IMR-90 (cell line): Measurements from ENCODE around the gene CANT1. TPM values are rescaled to one million over a fixed set of nuclear protein-coding genes. Genes with fewer than 3 reads are reported as not detected.

Experiments
- ATAC-seq: fragments of 200-7000 bp; cut with Tn5 transposase; 2 replicates; pipeline ENCODE4 v1.9.1; 2020; ENCODE audit warnings: low read depth, mild to moderate bottlenecking, moderate library complexity
- BruUV-seq: library from RNA; stranded (reverse); fragments of 400-500 nt; replicated peaks from 2 replicates; lab custom pipeline; 2021; lab: Mats Ljungman, UMichigan
- CTCF ChIA-PET: fragments of 300-600 bp; formaldehyde crosslinking; extraction: SDS; loops from one replicate; lab custom pipeline; 2021; ENCODE audit warnings: antibody characterized with exemption; lab: Yijun Ruan, JAX
- POLR2A ChIA-PET: fragments of 300-600 bp; sonication (Branson Sonifier 250); formaldehyde crosslinking; loops from one replicate; lab custom pipeline; 2022; ENCODE audit warnings: antibody characterized with exemption; ENCODE audit not compliant: unreplicated experiment; lab: Charles Lee
- DNase-seq: peaks from one replicate; pipeline ENCODE4 v3.0.0; 2013
- H2AFZ ChIP-seq: replicated peaks from 2 replicates; pipeline ENCODE3; 2013; ENCODE audit warnings: low read length, mild to moderate bottlenecking; ENCODE audit not compliant: poor library complexity
- H2AK5ac ChIP-seq: 2 replicates; pipeline ENCODE4 v1.6.1; 2013; ENCODE audit warnings: low read depth, low read length, inconsistent platforms
- H2AK9ac ChIP-seq: replicated peaks from 2 replicates; pipeline ENCODE3; 2013; ENCODE audit warnings: mild to moderate bottlenecking, low read depth, low read length, moderate library complexity; ENCODE audit not compliant: poor library complexity
- H2BK120ac ChIP-seq: 2 replicates; pipeline ENCODE4 v1.6.1; 2013; ENCODE audit warnings: low read depth, low read length, inconsistent platforms
- H2BK15ac ChIP-seq: 3 replicates; pipeline ENCODE4 v1.6.1; 2013; ENCODE audit warnings: low read depth, low read length, inconsistent platforms
- H2BK20ac ChIP-seq: 2 replicates; pipeline ENCODE4 v1.6.1; 2013; ENCODE audit warnings: low read depth, mild to moderate bottlenecking, inconsistent platforms, low read length, moderate library complexity
- H2BK5ac ChIP-seq: 2 replicates; pipeline ENCODE4 v1.6.1; 2013; ENCODE audit warnings: mild to moderate bottlenecking, low read depth, low read length, inconsistent platforms; ENCODE audit not compliant: poor library complexity, severe bottlenecking
- H3K14ac ChIP-seq: replicated peaks from 2 replicates; pipeline ENCODE4 v1.6.1; 2013; ENCODE audit warnings: low read depth, low read length, inconsistent platforms
- H3K18ac ChIP-seq: 2 replicates; pipeline ENCODE4 v1.6.1; 2013; ENCODE audit warnings: low read depth, low read length, control low read depth
- H3K23ac ChIP-seq: 2 replicates; pipeline ENCODE4 v1.6.1; 2013; ENCODE audit warnings: low read depth, low read length, inconsistent platforms
- H3K27ac ChIP-seq: 2 replicates; pipeline ENCODE4 v1.5.1; 2013; ENCODE audit warnings: mild to moderate bottlenecking, control low read depth, low read length; ENCODE audit not compliant: insufficient read depth
- H3K27me3 ChIP-seq: 2 replicates; pipeline ENCODE4 v1.6.1; 2013; ENCODE audit warnings: low read length; ENCODE audit not compliant: control insufficient read depth, insufficient read depth
- H3K36me3 ChIP-seq: 2 replicates; pipeline ENCODE4 v1.6.1; 2013; ENCODE audit warnings: low read length, mixed read lengths; ENCODE audit not compliant: control insufficient read depth, insufficient read depth
- H3K4ac ChIP-seq: 2 replicates; pipeline ENCODE4 v1.6.1; 2013; ENCODE audit warnings: low read depth, low read length, inconsistent platforms
- H3K4me1 ChIP-seq: 2 replicates; pipeline ENCODE4 v1.6.1; 2013; ENCODE audit warnings: low read length, mixed read lengths; ENCODE audit not compliant: control insufficient read depth, insufficient read depth
- H3K4me2 ChIP-seq: 2 replicates; pipeline ENCODE4 v1.6.1; 2013; ENCODE audit warnings: low read depth, mild to moderate bottlenecking, control low read depth, low read length, moderate library complexity
- H3K4me3 ChIP-seq: 2 replicates; pipeline ENCODE4 v1.5.1; 2013; ENCODE audit warnings: low read depth, mild to moderate bottlenecking, control low read depth, low read length, moderate library complexity; ENCODE audit not compliant: insufficient read depth
- H3K56ac ChIP-seq: 2 replicates; pipeline ENCODE4 v1.6.1; 2013; ENCODE audit warnings: low read length, inconsistent platforms; ENCODE audit not compliant: insufficient read depth; ENCODE audit errors: extremely low read depth
- H3K79me1 ChIP-seq, 2 experiments: 2 replicates each; pipeline ENCODE4 v1.6.1; 2013; ENCODE audit warnings: low read length in 2 of 2, inconsistent platforms in 1 of 2, low read depth in 1 of 2
- H3K9ac ChIP-seq: 2 replicates; pipeline ENCODE4 v1.6.1; 2013; ENCODE audit warnings: low read depth, low read length, control low read depth
- H3K9me1 ChIP-seq: 2 replicates; pipeline ENCODE4 v1.6.1; 2013; ENCODE audit warnings: low read length, inconsistent platforms; ENCODE audit not compliant: insufficient read depth
- H3K9me3 ChIP-seq: 2 replicates; pipeline ENCODE4 v1.6.1; 2013; ENCODE audit warnings: low read length; ENCODE audit not compliant: control insufficient read depth, insufficient read depth
- H4K20me1 ChIP-seq: 2 replicates; pipeline ENCODE4 v1.6.1; 2013; ENCODE audit warnings: low read length, inconsistent platforms; ENCODE audit not compliant: insufficient read depth
- H4K5ac ChIP-seq: 2 replicates; pipeline ENCODE4 v1.6.1; 2013; ENCODE audit warnings: mild to moderate bottlenecking, low read depth, low read length, control low read depth
- H4K8ac ChIP-seq, 2 experiments: 2 replicates each; pipeline ENCODE4 v1.6.1; 2013; ENCODE audit warnings: low read depth in 2 of 2, low read length in 2 of 2, control low read depth in 1 of 2, inconsistent platforms in 1 of 2
- H4K91ac ChIP-seq: 2 replicates; pipeline ENCODE4 v1.6.1; 2013; ENCODE audit warnings: low read depth, low read length, inconsistent platforms; ENCODE audit not compliant: insufficient read depth
- POLR2A ChIP-seq: IDR thresholded peaks from 2 replicates; pipeline ENCODE4 v1.6.1; 2012; ENCODE audit warnings: mild to moderate bottlenecking, low read depth, low read length
- RAD21 ChIP-seq: IDR thresholded peaks from 2 replicates; pipeline ENCODE4 v1.6.1; 2012; ENCODE audit warnings: low read length, improper control_type of control experiment
- SMC3 ChIP-seq: fragments of 150-350 bp; IDR thresholded peaks from 2 replicates; pipeline ENCODE4 v1.6.1; 2016; ENCODE audit warnings: low read depth, mild to moderate bottlenecking, antibody characterized with exemption, low read length, moderate library complexity
- WGBS, 2 experiments: methylation state at CpG; one replicate each; pipeline versions ENCODE4 v1.1.5 to v1.1.7; 2013; ENCODE audit warnings: missing lambda C conversion rate in 2 of 2; ENCODE audit not compliant: insufficient read length in 1 of 2; ENCODE audit errors: extremely low coverage in 2 of 2; 5-methylcytosine and 5-hydroxymethylcytosine counted together
- dilution Hi-C: fragments of 300-500 bp; cut with HindIII; formaldehyde crosslinking; loops from one replicate; pipeline ENCODE4 v1.14.3; 2018; ENCODE audit warnings: low sequenced_read_pairs; ENCODE audit not compliant: unreplicated experiment
- in situ Hi-C: fragments of 300-500 bp; cut with MboI; formaldehyde crosslinking; loops from 3 replicates; pipeline ENCODE4 v1.14.3; 2019; ENCODE audit warnings: low sequenced_read_pairs, inconsistent platforms, mixed read lengths
- intact Hi-C: fragments of 100-400 bp; cut with micrococcal nuclease; formaldehyde crosslinking; loops from 2 replicates; pipeline ENCODE4 v1.10.0; 2022
- polyA plus RNA-seq, 3 experiments: library from polyadenylated mRNA; depleted of rRNA; stranded (reverse); fragments of >200 nt; gene quantifications; 2 replicates each; pipeline ENCODE4 v1.2.3, GENCODE V29; 2012; ENCODE audit warnings: low replicate concordance in 1 of 3
- total RNA-seq: library from RNA; depleted of rRNA; stranded (reverse); fragments of >200 nt; gene quantifications from 2 replicates; pipeline ENCODE4 v1.2.3, GENCODE V29; 2012
- TF ChIP-seq, protein P1 (sequence below): conservative IDR thresholded peaks from 2 replicates; pipeline ENCODE4 v1.5.1; 2012; ENCODE audit warnings: mild to moderate bottlenecking, low read depth, low read length, improper control_type of control experiment

The CANT1 gene
- total and polyA plus RNA-seq, 2 of the 4 experiments (the other 2 are of a cell fraction), result 51.8 to 73.4 TPM

DNA sequence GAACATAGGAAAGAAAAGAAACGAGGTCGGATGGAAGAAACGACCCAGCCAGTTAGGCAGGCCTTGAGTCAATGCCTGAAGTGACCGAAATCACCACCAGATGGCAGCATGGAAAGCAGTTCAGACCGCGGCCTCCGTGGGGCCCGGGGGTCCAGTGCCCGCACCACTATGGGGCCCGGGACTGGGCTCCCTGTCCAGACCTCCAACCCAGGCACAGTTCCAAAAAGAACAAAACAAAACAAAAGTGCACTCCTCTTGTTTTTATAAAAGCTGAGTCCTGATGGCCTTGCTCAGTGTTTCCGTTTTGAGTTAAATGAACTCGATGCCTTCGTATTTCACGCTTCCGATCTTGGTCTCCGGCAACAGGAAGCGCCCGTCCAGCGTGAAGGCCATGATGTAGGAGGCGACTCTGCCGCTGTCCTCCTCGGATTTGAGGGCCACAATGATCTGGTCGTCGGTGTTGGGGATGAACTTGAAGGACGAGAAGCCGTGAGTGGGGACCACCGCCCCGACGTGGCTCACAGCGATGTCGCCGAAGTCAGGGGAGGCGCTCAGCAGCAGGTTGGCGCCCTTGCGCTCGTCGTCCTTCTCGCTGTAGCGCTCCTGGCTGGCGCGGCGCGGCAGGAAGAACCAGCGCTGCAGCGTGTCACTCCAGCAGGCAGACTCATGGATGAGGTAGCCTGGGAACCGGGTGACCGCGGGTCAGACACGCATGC lies 16.2 kb downstream of the CANT1 start:
- Histone ChIP-seq H4K91ac (no peak overlapping the region), H3K56ac (no peak overlapping the region), H4K20me1 (peaks cover 27% of the 10 kb centered on the region), H3K14ac (no peak overlapping the region), H3K9me3 (no peaks in the 10 kb centered on the region), H2BK15ac (no peak overlapping the region), H3K18ac (no peak overlapping the region), H3K9ac (0 out of 2 replicates have a peak overlapping the region, but pooled peaks have one; percentile 55), H3K4me3 (no peak overlapping the region), H2AFZ (no peak overlapping the region), H2BK120ac (no peak overlapping the region), H3K36me3 (peaks cover 67% of the 10 kb centered on the region), H2BK20ac (no peak overlapping the region), H3K27ac (no peak overlapping the region), H3K23ac (no peak overlapping the region), H2BK5ac (no peak overlapping the region), H3K79me1 (peaks cover 22 to 50% of the 10 kb centered on the region in 2 experiments), H4K5ac (no peak overlapping the region), H3K4ac (no peak overlapping the region), H2AK9ac (no peak overlapping the region), H3K4me1 (no peaks in the 10 kb centered on the region), H3K27me3 (no peaks in the 10 kb centered on the region), H4K8ac (no peak overlapping the region), H3K4me2 (no peak overlapping the region), H2AK5ac (no peak overlapping the region), H3K9me1 (no peaks in the 10 kb centered on the region)
- peak; percentile 48 for TF ChIP-seq RAD21
- TF ChIP-seq SMC3, result peak; percentile 55
- TF ChIP-seq, protein P1, sequence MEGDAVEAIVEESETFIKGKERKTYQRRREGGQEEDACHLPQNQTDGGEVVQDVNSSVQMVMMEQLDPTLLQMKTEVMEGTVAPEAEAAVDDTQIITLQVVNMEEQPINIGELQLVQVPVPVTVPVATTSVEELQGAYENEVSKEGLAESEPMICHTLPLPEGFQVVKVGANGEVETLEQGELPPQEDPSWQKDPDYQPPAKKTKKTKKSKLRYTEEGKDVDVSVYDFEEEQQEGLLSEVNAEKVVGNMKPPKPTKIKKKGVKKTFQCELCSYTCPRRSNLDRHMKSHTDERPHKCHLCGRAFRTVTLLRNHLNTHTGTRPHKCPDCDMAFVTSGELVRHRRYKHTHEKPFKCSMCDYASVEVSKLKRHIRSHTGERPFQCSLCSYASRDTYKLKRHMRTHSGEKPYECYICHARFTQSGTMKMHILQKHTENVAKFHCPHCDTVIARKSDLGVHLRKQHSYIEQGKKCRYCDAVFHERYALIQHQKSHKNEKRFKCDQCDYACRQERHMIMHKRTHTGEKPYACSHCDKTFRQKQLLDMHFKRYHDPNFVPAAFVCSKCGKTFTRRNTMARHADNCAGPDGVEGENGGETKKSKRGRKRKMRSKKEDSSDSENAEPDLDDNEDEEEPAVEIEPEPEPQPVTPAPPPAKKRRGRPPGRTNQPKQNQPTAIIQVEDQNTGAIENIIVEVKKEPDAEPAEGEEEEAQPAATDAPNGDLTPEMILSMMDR, result peak; percentile 57
- no peak for TF ChIP-seq POLR2A
- intact Hi-C loops (no loop called here), in situ Hi-C loops (no loop called here), dilution Hi-C loops (no loop called here)
- peak; percentile 41 for DNase-seq
- POLR2A ChIA-PET, result no interaction called here
- 80% methylated on average over 33 of the region's 49 CpGs; no CpG with 5 or more reads in 1 of the 2 experiments for WGBS, 2 experiments
- peak; percentile 87 for ATAC-seq
- CTCF ChIA-PET, result interaction anchor here (0.7 kb wide), 1 partner anchor 417 kb away, joined by 3 read pairs; no protein-coding TSS in a partner anchor
- no TSS peak for BruUV-seq
